HG03575 (cell line): ENCODE results near the gene CDR2.
"Not testable (repeated sequence)": the region's sequence is repeated elsewhere in the genome, so short reads cannot be mapped to it uniquely, and the experiment has no call there.

Source experiments
- ATAC-seq: cut with Tn5 transposase; IDR thresholded peaks from one replicate; pipeline ENCODE4 v1.9.1; 2021; ENCODE audit not compliant: unreplicated experiment, insufficient number of reproducible peaks, low FRiP score; ENCODE audit errors: extremely low read depth

The CDR2 gene

DNA sequence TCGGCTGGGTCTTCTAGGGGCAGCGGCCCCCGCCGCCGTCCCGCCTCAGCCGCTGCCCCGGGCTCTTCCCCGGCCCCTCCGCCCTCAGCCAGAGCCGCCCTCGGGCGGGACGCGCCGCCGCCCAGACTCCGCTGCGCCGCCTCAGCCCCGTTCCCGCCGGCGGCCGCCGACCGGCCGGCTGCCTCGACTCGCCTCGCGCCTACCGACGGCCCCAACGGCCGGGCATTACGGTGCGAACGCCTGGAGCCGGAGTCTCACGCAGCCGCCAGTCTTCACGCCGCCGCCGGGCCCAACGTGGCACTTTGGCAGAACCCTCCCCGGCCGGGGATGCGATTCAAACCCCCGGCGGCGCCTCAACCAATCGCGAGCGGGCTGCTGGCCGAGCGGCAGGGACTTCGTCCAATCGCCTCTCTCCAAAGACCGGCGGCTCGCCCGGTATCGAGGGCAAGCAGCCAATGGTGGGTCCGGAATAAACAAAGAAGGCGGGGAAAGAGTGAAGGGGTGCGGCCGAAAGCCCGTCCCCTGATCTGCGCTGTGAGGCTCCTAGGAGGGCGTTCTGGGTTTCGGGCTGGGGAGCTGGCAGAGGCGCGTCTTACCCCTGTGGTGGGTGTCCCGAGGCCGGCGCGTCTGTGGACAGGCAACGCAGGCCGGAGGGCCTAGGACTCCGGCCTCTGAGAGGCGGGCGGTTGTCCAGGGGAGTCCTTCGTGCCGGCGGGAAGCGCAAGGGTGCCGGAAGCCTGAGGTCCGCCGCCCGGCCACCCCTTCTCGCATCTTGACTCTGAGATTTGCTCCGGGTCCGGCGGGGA is at the start of gene CDR2:
TSS of gene CDR2 (minus strand) at position 309 of the 806 bp plus-strand sequence. CDS start 310 bp downstream, outside the sequence.
- ATAC-seq: peak; percentile 64

DNA sequence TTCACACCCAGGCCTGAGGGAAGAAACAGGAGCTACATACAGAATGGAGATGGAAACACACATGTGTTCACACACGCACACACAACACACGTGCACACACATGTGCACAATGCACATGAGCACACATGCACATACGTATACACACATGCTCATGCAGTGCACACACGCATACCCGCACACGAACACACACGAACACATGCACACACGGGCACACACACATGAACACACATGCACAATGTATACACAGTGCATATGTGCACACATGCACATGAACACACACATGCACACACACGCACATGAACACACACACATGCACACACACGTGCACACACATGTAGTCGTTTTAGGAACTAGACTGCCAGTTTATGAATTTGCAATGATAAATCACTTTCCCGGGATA is 49.3 kb upstream of the CDR2 start:
- no peak for ATAC-seq

DNA sequence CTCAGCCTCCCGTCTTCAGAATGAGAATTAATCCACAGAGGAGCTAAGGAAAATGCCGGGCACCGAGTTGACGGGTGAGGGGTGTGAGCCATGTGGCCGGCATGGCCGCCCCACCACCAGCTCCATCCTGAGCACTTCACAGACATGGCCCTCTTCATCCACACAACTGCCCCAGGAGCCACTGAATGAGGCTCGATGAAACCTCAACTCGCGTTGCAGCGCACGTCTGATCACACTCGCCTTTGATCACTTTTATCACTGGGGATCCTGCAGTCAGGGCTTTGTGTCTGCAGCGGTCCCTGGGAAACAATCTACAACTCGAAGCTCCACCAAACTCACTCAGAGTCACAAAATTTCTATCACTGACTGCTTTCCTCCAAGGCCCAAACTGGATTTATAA is 46.7 kb upstream of the CDR2 start:
- no peak for ATAC-seq

DNA sequence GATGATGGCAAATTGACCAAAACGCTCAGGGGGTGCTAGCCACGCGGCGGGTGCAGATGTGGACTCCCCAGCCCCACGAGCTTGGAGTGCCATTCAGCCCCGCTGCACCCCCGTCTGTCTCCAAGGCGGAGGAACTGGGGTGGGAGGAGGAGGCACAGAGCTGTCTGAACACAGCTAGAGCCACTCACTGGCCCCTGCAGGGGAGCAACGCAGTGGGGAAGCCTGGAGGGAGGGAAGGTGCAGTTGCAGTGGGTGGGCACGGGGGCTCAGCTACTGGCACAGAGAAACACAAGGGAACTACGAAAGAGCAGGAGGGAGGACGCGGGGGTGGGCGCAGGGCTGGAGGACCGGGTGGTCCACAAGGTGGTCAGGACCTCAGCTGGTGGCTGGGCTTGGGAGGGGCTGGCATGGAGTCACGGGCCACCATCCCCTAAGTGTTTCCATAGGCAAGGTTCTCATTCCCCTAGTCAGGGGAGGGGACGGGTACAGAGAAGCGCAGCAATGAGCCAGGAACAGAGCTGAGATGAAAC is 46.3 kb upstream of the CDR2 start:
- ATAC-seq: no peak

DNA sequence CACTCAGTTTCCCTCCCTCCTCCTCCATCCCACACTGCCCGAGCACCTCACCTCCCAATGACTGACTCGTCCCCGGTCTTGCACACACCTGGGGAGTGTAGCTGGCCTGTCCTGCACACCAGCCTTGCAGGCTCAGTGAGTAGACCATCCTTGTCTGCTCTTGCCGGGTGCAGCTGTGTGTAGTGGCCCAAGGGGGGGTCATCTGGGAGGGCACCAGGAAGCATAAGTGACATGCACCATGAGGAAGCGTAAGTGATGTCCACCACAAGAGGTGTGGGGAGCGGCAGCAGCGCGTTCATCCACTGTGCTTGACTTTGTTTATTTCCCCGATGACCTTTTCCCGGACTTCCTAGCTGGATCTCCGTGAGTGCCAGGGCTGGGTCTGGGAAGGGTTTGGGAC is 45.5 kb upstream of the CDR2 start:
- ATAC-seq: no peak

DNA sequence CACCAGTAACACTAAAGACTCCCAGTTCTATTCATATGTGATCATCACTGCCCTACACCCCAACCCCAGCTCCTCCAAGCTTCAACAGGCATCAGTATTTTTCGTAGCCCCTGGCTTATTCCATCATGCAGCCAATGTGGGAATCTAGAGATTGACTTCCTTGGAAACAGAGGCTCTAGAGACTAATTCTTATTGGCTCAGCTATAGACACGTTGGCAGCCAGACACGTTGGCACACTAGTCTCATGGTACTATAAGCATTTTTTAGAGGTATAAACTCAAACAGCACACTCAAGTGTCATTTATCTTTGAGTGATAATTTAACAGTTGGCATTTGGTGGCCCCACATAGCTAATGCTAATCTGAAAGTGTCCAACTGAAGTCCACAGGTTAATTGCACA is 44.4 kb upstream of the CDR2 start:
- ATAC-seq: no peak

DNA sequence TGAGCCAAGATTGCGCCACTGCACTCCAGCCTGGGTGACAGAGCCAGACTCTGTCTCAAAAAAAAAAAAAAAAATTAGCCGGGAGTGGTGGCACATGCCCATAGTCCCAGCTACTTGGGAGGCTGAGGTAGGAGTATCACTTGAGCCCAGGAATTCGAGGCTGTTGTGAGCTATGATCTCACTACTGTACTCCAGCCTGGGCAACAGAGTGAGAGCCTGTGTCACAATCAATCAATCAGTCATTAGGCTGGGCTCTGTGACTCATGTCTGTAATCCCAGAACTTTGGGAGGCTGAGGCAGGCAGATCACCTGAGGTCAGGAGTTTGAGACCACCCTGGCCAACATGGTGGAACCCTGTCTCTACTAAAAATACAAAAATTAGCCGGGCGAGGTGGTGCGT is 43.4 kb upstream of the CDR2 start:
- not testable (repeated sequence) for ATAC-seq

DNA sequence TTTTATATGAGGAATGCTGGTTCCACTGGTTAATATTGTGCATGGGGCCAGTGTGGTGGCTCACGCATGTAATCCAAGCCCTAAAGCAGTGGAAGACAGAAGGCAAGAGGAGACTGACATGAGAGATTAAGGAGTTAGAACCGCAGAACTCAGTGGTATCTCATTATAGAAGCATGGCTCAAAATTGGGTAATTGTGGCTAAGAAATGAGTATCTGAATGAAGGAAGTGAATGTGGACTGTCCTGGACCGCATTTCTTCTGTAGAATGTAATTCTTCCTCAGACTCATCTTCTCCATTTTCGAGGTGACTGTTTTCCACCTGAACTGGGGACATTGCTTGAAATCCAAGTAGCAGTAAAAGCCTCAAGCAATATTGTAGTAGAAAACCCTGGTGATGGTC is 42.6 kb upstream of the CDR2 start:
- ATAC-seq: no peak

DNA sequence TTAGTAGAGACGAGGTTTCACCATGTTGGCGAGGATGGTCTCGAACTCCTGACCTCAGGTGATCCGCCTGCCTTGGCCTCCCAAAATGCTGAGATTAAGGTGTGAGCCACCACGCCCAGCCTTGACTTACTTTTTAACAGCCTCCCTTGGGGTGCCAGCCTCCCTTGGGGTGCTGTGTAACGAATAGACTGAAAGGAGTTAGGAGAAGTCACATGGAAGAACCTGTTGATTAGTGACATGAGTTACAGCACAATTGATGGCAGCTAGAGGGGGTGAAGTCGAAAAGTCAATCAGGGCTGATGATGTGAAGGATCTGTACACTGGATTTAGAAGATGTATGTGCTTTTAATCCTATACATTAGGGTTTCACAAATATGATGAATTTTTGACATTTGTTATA is 39.4 kb upstream of the CDR2 start:
- no peak for ATAC-seq

DNA sequence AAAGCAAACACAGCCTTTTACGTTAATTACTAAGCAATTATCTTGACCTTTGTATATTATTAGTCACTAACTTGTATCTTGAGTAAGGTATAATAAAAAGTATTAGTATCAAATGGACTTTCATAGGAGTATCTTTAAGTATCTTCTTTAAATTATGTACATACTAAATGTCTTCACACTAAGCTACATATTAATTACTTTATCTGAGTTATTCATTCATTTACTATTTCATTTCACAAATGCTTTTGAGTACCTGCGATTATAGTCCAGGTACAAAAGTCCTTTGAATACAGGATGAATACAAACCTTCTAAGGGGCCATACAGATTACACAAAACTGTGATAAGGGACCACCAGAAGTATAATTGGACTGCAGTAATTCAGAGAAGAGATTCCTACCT is 33.1 kb upstream of the CDR2 start:
- ATAC-seq: no peak

DNA sequence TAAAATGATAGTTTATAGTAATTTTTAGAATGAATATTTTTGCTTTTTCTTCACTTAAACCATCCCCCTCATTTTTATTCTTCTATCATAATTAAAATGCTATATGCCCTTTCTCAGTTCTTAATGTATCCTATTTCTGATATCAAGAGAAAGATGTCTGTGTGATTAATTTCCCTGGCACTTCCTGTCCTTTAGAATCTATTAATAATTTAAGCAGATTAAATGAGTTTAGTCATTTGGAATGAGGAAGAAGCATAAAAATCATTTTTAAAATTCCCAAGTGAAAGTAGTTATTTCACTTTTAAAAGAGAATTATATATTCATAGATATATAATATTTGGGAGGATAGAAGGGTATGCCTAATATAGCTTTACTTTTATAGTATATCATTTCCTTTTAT is 27.8 kb upstream of the CDR2 start:
- ATAC-seq: no peak

DNA sequence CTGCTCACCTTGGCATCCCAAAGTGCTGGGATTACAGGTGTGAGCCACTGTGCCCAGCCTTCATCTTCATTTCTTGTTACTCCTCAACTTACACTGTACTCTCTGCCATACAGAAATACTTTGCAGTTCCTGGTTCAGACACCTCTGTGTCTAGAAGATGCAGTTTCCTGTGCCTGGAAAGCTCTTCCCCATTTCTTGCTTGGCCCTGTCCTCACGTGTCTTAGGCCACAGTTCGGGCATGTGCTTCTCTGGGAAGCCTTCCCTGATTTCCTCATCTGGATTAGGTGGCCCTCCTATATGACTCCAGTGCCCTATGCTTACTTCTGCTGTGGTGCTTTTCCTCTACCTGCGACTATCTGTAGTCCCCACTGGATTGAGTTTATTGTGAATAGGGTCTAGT is 26.5 kb upstream of the CDR2 start:
- ATAC-seq: no peak

DNA sequence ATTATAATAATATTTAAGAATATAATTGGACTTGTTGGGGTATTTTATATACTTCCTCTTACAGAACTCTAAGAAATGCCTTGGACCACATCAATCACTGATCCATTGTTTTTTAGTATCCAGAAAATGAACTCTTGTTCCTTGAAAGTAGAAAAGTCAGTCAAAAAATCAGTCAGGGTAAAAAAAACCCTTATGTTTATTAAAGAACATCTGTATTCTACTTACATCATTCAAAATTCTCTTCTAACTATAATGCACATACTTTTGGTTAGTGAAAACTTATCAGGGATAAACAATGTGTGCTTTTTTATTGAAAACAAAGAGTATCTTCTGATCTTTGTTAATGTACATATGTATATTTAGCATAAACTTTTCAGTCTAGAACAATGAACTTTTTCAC is 23.5 kb upstream of the CDR2 start:
- no peak for ATAC-seq

DNA sequence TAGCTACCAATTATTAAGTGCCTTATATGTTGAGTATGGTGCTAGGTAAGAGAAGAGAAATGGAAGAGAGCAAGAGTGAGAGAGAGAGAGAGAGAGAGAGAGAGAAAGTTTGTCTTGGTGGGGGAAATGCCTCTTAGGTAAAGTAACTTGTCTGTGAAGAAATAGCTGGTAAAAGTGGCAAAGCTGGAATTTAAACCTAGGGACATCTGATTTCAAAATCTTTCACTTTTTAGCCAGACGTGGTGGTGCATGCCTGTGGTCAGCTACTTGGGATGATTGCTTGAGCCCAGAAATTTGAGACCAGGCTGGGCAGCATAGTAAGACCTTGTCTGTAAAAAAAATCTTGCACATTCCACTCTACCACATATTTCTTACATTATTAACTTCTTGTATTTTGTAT is 23.0 kb upstream of the CDR2 start:
- ATAC-seq: no peak

DNA sequence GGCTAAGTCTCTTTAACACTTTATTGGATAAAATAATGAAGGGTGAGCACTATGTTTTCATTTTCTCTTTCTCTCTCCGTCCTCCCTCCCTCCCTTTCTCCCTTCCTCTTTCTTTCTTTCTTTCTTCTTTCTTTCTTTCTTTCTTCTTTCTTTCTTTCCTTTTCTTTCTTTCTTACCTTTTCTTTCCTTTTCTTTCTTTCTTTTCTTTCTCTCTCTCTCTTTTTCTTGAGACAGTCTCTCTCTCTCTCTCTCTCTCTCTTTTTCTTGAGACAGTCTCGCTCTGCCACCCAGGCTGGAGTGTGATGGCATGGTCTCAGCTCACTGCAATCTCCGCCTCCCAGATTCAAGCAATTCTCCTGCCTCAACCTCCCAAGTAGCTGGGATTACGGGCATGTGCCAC is 21.5 kb upstream of the CDR2 start:
- no peak for ATAC-seq

DNA sequence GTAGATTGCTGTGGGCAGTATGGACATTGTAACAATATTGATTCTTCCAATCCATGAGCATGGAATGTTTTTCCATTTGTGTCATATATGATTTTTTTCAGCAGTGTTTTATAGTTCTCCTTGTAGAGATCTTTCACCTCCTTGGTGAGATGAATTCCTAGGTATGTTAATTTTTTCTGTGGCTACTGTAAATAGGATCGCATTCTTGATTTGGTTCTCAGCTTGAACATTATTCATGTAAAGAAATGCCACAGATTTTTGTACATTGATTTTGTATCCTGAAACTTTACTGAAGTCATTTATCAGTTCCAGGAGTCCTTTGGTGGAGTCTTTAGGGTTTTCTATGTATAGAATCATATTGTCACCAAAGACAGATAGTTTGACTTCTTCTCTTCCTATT is 19.7 kb upstream of the CDR2 start:
- no peak for ATAC-seq

DNA sequence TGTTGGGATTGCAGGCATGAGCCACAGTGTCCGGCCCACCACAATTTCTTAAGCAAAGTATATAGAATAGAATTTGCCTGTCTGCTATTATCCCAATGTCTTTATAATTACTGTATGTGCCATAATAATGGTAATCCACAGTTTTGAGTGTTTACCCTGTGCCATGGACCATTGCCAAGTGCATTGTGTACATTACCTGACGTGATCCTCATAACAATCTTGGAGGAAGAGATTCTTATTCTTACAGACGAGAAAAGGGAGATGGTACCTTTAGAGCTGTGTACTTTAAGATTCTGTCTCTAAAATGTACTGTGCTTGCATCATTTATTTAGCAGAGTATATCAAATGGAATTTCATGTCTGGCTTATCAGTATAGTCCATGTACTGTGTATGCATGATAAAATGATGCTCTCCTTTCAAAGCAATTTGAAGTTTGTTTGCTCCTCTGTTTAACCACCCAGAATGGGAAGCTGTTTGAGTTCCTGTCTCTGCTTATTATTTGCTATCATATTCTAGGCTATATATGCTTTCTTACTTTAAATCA is 13.8 kb upstream of the CDR2 start:
- ATAC-seq: no peak

DNA sequence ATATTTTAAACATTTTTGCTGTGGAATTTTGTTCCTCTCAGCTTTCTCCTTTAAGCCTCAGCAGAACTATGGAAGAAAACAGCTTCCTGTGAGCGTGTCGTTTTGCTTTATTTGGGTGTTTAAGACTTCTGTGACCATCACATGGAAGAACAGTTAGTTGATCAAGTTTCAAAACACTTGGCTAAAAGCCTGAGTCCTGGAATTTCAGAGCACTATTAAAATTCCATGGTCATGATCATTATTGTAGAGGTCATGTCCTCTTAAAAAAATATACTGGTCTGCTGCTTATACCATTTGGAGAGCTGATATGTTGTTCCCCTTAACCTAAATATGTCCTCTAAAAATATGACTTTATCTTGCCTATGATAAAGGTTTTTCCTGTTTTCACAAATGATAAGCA is 12.6 kb upstream of the CDR2 start:
- no peak for ATAC-seq

DNA sequence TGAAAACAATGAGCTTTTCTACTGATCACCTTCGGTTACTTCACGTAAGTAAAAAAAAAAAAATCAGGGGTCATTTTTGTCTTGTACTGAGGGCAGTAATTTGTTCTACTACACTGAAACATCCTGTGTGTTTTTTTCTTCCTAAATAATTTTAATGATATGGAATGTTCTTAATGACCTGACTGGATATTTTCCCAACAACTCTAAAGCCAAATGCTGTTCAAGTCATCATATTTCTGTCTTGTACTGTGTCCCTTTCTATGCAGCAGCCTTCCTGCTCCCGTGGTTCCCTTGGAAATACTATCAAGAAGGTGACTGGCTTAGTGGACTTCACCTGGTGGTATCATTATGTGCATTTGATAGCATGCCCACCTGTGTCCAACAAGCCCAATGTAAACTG is 10.8 kb upstream of the CDR2 start:
- ATAC-seq: no peak

DNA sequence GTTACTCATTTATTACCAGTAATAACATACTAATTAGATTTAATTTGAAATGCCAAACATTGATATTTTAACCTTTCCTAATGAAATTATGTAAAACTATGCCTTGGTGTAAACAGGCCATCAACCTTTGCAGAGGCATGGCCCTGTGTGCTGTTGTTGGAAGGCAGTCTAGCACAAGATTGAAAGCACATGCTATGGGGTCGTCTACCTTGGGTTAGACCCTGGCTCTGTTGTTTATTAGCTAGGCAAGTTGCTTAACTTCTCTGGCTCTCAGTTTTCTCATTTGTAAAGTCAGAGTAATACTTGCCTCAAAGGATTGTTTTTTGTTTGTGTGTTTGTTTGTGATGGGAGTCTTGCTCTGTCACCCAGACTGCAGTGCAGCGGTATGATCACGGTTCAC is 9.4 kb upstream of the CDR2 start:
- ATAC-seq: no peak

DNA sequence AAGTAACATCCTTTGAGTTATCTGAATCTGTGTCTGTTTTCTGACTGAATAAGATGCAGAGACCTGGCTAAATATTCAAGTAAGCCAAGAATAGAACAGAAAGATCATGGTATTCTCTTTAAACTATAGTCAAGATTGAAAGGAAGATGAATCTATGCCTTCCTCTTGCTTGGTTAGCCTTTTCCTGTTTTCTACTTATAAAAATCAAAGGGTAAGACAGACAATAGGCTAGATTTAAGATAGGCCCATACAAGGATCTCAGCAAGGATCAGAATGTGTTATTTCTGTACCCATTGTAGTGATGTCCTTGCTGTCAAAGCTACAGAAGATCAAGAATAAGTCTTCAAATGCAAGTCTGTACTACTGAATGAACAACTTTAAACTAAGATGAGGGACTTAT is 7.0 kb upstream of the CDR2 start:
- no peak for ATAC-seq
